NCI-H2029 (cell line): ENCODE measurements around the gene TLE2.

Experiments
- DNase-seq: peaks from one replicate; lab custom pipeline; 2025; lab: John Stamatoyannopoulos, UW

TLE2 gene

GRCh38 chr19:3036119-3036976 is 7.3 kb upstream of the TLE2 start:
- peak; percentile 96 for DNase-seq

GRCh38 chr19:3035542-3036118 is 6.5 kb upstream of the TLE2 start:
- DNase-seq: peak; percentile 99

GRCh38 chr19:3034656-3035541 is 5.8 kb upstream of the TLE2 start:
- no peak for DNase-seq

GRCh38 chr19:3034406-3034655 is 5.3 kb upstream of the TLE2 start:
- DNase-seq: no peak

GRCh38 chr19:3033595-3034405 is 4.7 kb upstream of the TLE2 start:
- no peak for DNase-seq

- no peak for DNase-seq
Observed at GRCh38 chr19:3031607-3031867, 2.5 kb upstream of the TLE2 start.

- DNase-seq: no peak
Observed at GRCh38 chr19:3028305-3029064, 595 bp downstream of the TLE2 start.

- no peak for DNase-seq
Observed at GRCh38 chr19:3027981-3028304, 1.1 kb downstream of the TLE2 start.

- DNase-seq: no peak
Observed at GRCh38 chr19:3027292-3027691, 1.8 kb downstream of the TLE2 start.

- DNase-seq: no peak
Observed at GRCh38 chr19:3026768-3027167, 2.3 kb downstream of the TLE2 start.

GRCh38 chr19:3025549-3025886 is 3.6 kb downstream of the TLE2 start:
- DNase-seq: no peak

- no peak for DNase-seq
Observed at GRCh38 chr19:3024870-3025548, 4.1 kb downstream of the TLE2 start.

GRCh38 chr19:3024509-3024869 is 4.6 kb downstream of the TLE2 start:
- DNase-seq: no peak

- no peak for DNase-seq
Observed at GRCh38 chr19:3020321-3020960, 8.6 kb downstream of the TLE2 start.

GRCh38 chr19:3019211-3019854 is 9.7 kb downstream of the TLE2 start:
- DNase-seq: no peak

- no peak for DNase-seq
Observed at GRCh38 chr19:3017923-3018322, 11.2 kb downstream of the TLE2 start.

- DNase-seq: no peak
Observed at GRCh38 chr19:3015126-3016057, 13.7 kb downstream of the TLE2 start.

GRCh38 chr19:3014135-3014534 is 14.9 kb downstream of the TLE2 start:
- no peak for DNase-seq

- DNase-seq: no peak
Observed at GRCh38 chr19:3013263-3013725, 15.8 kb downstream of the TLE2 start.
